Endothelial cell (in vitro differentiated cells): Measurements from ENCODE around the gene MARCHF2. TPM values are rescaled to one million over a fixed set of nuclear protein-coding genes. Genes with fewer than 3 reads are reported as not detected.
"Not testable (repeated sequence)": the region's sequence is repeated elsewhere in the genome, so short reads cannot be mapped to it uniquely, and the experiment has no call there.

Experiments used
- DNase-seq: peaks from one replicate; pipeline ENCODE4 v3.0.0; 2021; ENCODE audit warnings: low spot score
- H3K27ac Mint-ChIP-seq: one replicate; pipeline ENCODE4 v1.8.0; 2021; ENCODE audit warnings: mixed read lengths, inconsistent platforms; ENCODE audit not compliant: unreplicated experiment
- H3K27me3 Mint-ChIP-seq: one replicate; pipeline ENCODE4 v1.8.0; 2021; ENCODE audit warnings: mild to moderate bottlenecking, moderate library complexity, mixed read lengths, inconsistent platforms; ENCODE audit not compliant: unreplicated experiment
- H3K36me3 Mint-ChIP-seq: one replicate; pipeline ENCODE4 v1.8.0; 2021; ENCODE audit warnings: mild to moderate bottlenecking, low read depth, mixed read lengths, inconsistent platforms; ENCODE audit not compliant: unreplicated experiment
- H3K4me1 Mint-ChIP-seq: one replicate; pipeline ENCODE4 v1.8.0; 2021; ENCODE audit warnings: mild to moderate bottlenecking, mixed read lengths, inconsistent platforms; ENCODE audit not compliant: unreplicated experiment
- H3K4me3 Mint-ChIP-seq: one replicate; pipeline ENCODE4 v1.8.0; 2021; ENCODE audit warnings: mild to moderate bottlenecking, mixed read lengths, inconsistent platforms; ENCODE audit not compliant: unreplicated experiment
- H3K9me3 Mint-ChIP-seq: one replicate; pipeline ENCODE4 v1.8.0; 2021; ENCODE audit warnings: mixed read lengths, inconsistent platforms; ENCODE audit not compliant: unreplicated experiment
- total RNA-seq: library from RNA; stranded (reverse); fragmentation: NEBNext Ultra II Directional; extraction: Animal tissue kit (Norgen Biotek cat#: 25700); gene quantifications from one replicate; pipeline ENCODE4 v1.2.1, GENCODE V29; 2021; ENCODE audit not compliant: unreplicated experiment
- TF ChIP-seq, protein P1 (sequence below): fragments of 200-600 bp; sonication (generic); IDR thresholded peaks from one replicate; pipeline ENCODE4 v1.5.0; 2021; ENCODE audit warnings: antibody characterized with exemption; ENCODE audit not compliant: unreplicated experiment

MARCHF2 gene
- total RNA-seq, 1 donor from 2014 or later = 58.2 TPM

DNA sequence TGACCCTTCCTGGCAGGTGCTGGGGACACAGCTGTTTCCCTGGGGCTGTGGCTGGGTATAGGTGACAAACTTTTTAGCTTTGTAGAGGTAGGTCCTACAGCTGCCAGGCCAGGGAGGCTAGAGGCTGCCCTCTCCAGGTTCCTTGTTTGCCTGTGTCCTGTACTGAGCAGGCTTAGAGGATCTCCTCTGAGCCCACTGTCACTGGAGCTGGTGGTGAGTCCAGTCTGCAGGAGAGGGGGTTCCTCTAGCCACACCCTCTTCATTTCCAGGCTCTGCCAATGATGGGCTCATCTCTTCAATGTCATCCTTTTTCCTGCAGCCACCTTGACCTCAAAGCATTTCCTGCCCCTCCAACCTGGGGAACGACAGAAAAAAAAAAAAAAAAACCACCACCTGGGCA lies 35.5 kb upstream of the MARCHF2 start:
- no peak for DNase-seq
- no peaks in the 10 kb centered on the region for H3K9me3 Mint-ChIP-seq
- H3K27ac Mint-ChIP-seq = no peak overlapping the region
- H3K27me3 Mint-ChIP-seq = peaks cover 2% of the 10 kb centered on the region
- TF ChIP-seq, protein P1, sequence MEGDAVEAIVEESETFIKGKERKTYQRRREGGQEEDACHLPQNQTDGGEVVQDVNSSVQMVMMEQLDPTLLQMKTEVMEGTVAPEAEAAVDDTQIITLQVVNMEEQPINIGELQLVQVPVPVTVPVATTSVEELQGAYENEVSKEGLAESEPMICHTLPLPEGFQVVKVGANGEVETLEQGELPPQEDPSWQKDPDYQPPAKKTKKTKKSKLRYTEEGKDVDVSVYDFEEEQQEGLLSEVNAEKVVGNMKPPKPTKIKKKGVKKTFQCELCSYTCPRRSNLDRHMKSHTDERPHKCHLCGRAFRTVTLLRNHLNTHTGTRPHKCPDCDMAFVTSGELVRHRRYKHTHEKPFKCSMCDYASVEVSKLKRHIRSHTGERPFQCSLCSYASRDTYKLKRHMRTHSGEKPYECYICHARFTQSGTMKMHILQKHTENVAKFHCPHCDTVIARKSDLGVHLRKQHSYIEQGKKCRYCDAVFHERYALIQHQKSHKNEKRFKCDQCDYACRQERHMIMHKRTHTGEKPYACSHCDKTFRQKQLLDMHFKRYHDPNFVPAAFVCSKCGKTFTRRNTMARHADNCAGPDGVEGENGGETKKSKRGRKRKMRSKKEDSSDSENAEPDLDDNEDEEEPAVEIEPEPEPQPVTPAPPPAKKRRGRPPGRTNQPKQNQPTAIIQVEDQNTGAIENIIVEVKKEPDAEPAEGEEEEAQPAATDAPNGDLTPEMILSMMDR = no peak
- peaks cover 31% of the 10 kb centered on the region for H3K36me3 Mint-ChIP-seq
- H3K4me1 Mint-ChIP-seq = peaks cover 37% of the 10 kb centered on the region
- H3K4me3 Mint-ChIP-seq = no peak overlapping the region

DNA sequence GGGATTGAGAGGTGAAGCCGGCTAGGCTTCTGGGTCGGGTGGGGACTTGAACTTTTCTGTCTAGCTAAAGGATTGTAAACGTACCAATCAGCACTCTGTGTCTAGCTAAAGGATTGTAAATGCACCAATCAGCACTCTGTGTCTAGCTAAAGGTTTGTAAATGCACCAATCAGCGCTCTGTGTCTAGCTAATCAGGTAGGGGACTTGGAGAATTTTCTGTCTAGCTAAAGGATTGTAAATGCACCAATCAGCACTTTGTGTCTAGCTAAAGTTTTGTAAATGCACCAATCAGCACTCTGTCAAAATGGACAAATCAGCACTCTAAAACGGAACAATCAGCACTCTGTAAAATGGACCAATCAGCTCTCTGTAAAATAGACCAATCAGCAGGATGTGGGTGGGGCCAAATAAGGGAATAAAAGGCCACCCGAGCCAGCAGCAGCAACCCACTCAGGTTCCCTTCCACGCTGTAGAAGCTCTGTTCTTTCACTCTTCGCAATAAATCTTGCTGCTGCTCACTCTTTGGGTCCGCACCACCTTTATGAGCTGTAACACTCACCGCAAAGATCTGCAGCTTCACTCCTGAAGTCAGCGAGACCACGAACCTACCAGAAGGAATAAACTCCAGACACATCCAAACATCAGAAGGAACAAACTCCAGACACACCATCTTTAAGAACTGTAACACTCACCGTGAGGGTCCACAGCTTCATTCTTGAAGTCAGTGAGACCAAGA lies 33.8 kb upstream of the MARCHF2 start:
- Mint-ChIP-seq H3K4me1 (peaks cover 53% of the 10 kb centered on the region), H3K4me3 (peak overlapping the region; percentile 47), H3K36me3 (peaks cover 24% of the 10 kb centered on the region)
- H3K27ac Mint-ChIP-seq, H3K27me3 Mint-ChIP-seq, DNase-seq, H3K9me3 Mint-ChIP-seq: not testable (repeated sequence)

DNA sequence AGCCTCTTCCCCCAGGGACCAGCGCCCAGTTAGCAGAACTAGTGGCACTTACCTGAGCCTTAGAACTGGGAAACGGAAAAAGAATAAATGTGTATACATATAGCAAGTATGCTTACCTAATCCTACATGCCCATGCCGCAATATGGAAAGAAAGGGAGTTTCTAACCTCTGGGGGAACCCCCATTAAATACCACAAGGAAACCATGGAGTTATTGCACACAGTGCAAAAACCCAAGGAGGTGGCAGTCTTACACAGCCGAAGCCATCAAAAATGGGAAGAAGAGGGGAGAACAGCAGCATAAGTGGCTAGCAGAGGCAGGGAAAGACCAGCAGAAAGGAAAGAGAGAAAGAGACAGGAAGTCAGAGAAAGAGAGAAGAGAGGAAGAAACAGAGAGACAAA lies 28.5 kb upstream of the MARCHF2 start:
- H3K4me3 Mint-ChIP-seq = peak overlapping the region; percentile 74
- not testable (repeated sequence) for DNase-seq

DNA sequence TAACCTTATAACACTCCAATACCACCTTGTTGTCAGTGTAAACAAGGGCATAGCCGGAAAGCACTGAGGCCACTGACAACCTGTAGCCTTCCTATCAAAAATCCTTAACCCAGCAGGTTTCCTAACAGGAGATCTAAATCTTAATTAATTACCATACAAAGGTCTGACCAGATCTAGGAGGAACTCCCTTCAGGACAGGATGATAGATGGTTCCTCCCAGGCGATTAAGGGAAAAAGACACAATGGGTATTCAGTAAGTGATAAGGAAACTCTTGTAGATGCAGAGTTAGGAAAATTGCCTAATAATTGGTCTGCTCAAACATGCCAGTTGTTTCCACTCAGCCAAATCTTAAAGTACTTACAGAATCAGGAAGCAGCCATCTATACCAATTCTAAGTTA lies 28.0 kb upstream of the MARCHF2 start:
- not testable (repeated sequence) for H3K4me3 Mint-ChIP-seq
- H3K4me1 Mint-ChIP-seq = peaks cover 66% of the 10 kb centered on the region

More for the DNA sequence above, 28.5 kb upstream of the MARCHF2 start:
- H3K36me3 Mint-ChIP-seq = peaks cover 26% of the 10 kb centered on the region
- H3K9me3 Mint-ChIP-seq, H3K27me3 Mint-ChIP-seq: not testable (repeated sequence)
- peak overlapping the region; percentile 81 for H3K27ac Mint-ChIP-seq
- H3K4me1 Mint-ChIP-seq = peaks cover 67% of the 10 kb centered on the region

DNA sequence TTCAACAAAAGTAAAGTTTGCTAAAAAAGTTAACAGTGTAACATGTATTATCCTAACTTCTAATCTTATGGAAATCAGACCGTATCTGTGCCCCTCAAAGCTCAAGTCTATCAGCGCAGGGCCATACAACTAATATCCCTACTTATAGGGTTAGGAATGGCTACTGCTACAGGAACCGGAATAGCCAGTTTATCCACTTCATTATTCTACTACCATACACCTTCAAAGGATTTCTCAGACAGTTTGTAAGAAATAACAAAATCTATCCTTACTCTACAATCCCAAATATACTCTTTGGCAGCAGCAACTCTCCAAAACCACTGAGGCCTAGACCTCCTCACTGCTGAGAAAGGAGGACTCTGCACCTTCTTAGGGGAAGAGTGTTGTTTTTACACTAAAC lies 27.5 kb upstream of the MARCHF2 start:
- not testable (repeated sequence) for H3K4me3 Mint-ChIP-seq, H3K9me3 Mint-ChIP-seq, DNase-seq, H3K27me3 Mint-ChIP-seq
- Mint-ChIP-seq H3K27ac (peak overlapping the region; percentile 81), H3K4me1 (peaks cover 61% of the 10 kb centered on the region), H3K36me3 (peaks cover 18% of the 10 kb centered on the region)

More for the DNA sequence above, 28.0 kb upstream of the MARCHF2 start:
- Mint-ChIP-seq H3K36me3 (peaks cover 23% of the 10 kb centered on the region), H3K27ac (peak overlapping the region; percentile 81)
- not testable (repeated sequence) for DNase-seq, H3K27me3 Mint-ChIP-seq, H3K9me3 Mint-ChIP-seq

DNA sequence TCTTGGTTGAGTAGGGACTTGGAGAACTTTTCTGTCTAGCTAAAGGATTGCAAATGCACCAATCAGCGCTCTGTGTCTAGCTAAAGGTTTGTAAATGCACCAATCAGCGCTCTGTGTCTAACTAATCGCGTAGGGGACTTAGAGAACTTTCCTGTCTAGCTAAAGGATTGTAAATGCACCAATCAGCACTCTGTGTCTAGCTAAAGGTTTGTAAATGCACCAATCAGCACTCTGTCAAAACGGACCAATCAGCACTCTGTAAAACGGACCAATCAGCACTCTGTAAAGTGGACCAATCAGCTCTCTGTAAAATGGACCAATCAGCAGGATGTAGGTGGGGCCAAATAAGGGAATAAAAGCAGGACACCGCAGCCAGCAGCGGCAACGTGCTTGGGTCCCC lies 26.7 kb upstream of the MARCHF2 start:
- Mint-ChIP-seq H3K4me1 (peaks cover 53% of the 10 kb centered on the region), H3K36me3 (peaks cover 14% of the 10 kb centered on the region), H3K27ac (peak overlapping the region; percentile 24)
- not testable (repeated sequence) for H3K9me3 Mint-ChIP-seq, DNase-seq, H3K4me3 Mint-ChIP-seq, H3K27me3 Mint-ChIP-seq

DNA sequence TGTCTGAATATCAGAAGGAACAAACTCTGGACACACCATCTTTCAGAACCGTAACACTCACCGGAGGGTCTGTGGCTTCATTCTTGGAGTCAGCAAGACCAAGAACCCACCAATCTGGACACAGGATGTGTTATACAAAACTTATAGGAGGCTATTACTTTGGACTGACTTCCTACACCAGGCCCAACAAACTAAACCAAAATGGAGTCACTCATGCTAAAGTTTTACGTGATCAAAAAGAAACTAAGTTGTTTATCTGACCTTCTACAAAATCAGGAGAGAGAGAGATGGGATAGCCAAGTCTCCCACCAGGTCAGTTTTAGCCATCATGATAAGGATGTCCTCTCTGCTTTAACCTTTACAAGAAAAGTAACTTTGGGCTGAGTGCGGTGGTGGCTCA lies 26.1 kb upstream of the MARCHF2 start:
- Mint-ChIP-seq H3K36me3 (peaks cover 14% of the 10 kb centered on the region), H3K27me3 (peaks cover 4% of the 10 kb centered on the region), H3K4me3 (peak overlapping the region; percentile 57), H3K9me3 (no peaks in the 10 kb centered on the region), H3K4me1 (peaks cover 50% of the 10 kb centered on the region), H3K27ac (peak overlapping the region; percentile 6)
- DNase-seq = no peak
- TF ChIP-seq, protein P1 = no peak
